ES-I3 (cell line): ENCODE results near the gene CDH13.

Experiments used
- H3K36me3 ChIP-seq: 2 replicates; pipeline ENCODE4 v1.6.1; 2013; ENCODE audit warnings: mild to moderate bottlenecking, low read length, control low read depth, moderate library complexity; ENCODE audit not compliant: insufficient read depth
- H3K4me1 ChIP-seq: 2 replicates; pipeline ENCODE4 v1.6.1; 2013; ENCODE audit warnings: mild to moderate bottlenecking, control low read depth, low read length; ENCODE audit not compliant: insufficient read depth
- H3K9ac ChIP-seq: 2 replicates; pipeline ENCODE4 v1.6.1; 2013; ENCODE audit warnings: low read depth, mild to moderate bottlenecking, low read length, moderate library complexity
- H3K9me3 ChIP-seq: 2 replicates; pipeline ENCODE4 v1.6.1; 2013; ENCODE audit warnings: mild to moderate bottlenecking, low read length, moderate library complexity; ENCODE audit not compliant: control insufficient read depth, insufficient read depth

The CDH13 gene

GRCh38 chr16:83402967-83403366 lies 776.2 kb downstream of the CDH13 start:
- H3K4me1 ChIP-seq: no peaks in the 10 kb centered on the region
- H3K9me3 ChIP-seq: no peaks in the 10 kb centered on the region
- no peaks in the 10 kb centered on the region for H3K36me3 ChIP-seq
- H3K9ac ChIP-seq: no peak overlapping the region

- Histone ChIP-seq H3K9ac (no peak overlapping the region), H3K4me1 (no peaks in the 10 kb centered on the region), H3K9me3 (no peaks in the 10 kb centered on the region), H3K36me3 (no peaks in the 10 kb centered on the region)
Observed at GRCh38 chr16:83403761-83404160, 777.0 kb downstream of the CDH13 start.

- no peaks in the 10 kb centered on the region for H3K9me3 ChIP-seq
- no peak overlapping the region for H3K9ac ChIP-seq
- no peaks in the 10 kb centered on the region for H3K36me3 ChIP-seq
- no peaks in the 10 kb centered on the region for H3K4me1 ChIP-seq
Observed at GRCh38 chr16:83404261-83404660, 777.5 kb downstream of the CDH13 start.

- no peaks in the 10 kb centered on the region for H3K4me1 ChIP-seq
- no peaks in the 10 kb centered on the region for H3K9me3 ChIP-seq
- H3K9ac ChIP-seq: no peak overlapping the region
- no peaks in the 10 kb centered on the region for H3K36me3 ChIP-seq
Observed at GRCh38 chr16:83407928-83408327, 781.2 kb downstream of the CDH13 start.

GRCh38 chr16:83409347-83409746 lies 782.6 kb downstream of the CDH13 start:
- H3K4me1 ChIP-seq: no peaks in the 10 kb centered on the region
- H3K9ac ChIP-seq: no peak overlapping the region
- H3K9me3 ChIP-seq: no peaks in the 10 kb centered on the region
- no peaks in the 10 kb centered on the region for H3K36me3 ChIP-seq

- H3K9ac ChIP-seq: no peak overlapping the region
- no peaks in the 10 kb centered on the region for H3K9me3 ChIP-seq
- H3K4me1 ChIP-seq: no peaks in the 10 kb centered on the region
- no peaks in the 10 kb centered on the region for H3K36me3 ChIP-seq
Observed at GRCh38 chr16:83418565-83418964, 791.8 kb downstream of the CDH13 start.

- H3K9ac ChIP-seq: no peak overlapping the region
- no peaks in the 10 kb centered on the region for H3K9me3 ChIP-seq
- no peaks in the 10 kb centered on the region for H3K36me3 ChIP-seq
- no peaks in the 10 kb centered on the region for H3K4me1 ChIP-seq
Observed at GRCh38 chr16:83420206-83420760, 793.5 kb downstream of the CDH13 start.

- no peaks in the 10 kb centered on the region for H3K4me1 ChIP-seq
- no peak overlapping the region; the same call in 1 of the 2 replicates for H3K9ac ChIP-seq
- H3K9me3 ChIP-seq: no peaks in the 10 kb centered on the region
- no peaks in the 10 kb centered on the region for H3K36me3 ChIP-seq
Observed at GRCh38 chr16:83433201-83433600, 806.4 kb downstream of the CDH13 start.

GRCh38 chr16:83437036-83437435 lies 810.3 kb downstream of the CDH13 start:
- Histone ChIP-seq H3K4me1 (no peaks in the 10 kb centered on the region), H3K36me3 (no peaks in the 10 kb centered on the region), H3K9me3 (no peaks in the 10 kb centered on the region), H3K9ac (no peak overlapping the region)

- H3K36me3 ChIP-seq: no peaks in the 10 kb centered on the region
- H3K9me3 ChIP-seq: no peaks in the 10 kb centered on the region
- H3K9ac ChIP-seq: no peak overlapping the region
- no peaks in the 10 kb centered on the region for H3K4me1 ChIP-seq
Observed at GRCh38 chr16:83438326-83438725, 811.6 kb downstream of the CDH13 start.

GRCh38 chr16:83439412-83439811 lies 812.6 kb downstream of the CDH13 start:
- H3K9me3 ChIP-seq: no peaks in the 10 kb centered on the region
- no peaks in the 10 kb centered on the region for H3K4me1 ChIP-seq
- no peaks in the 10 kb centered on the region for H3K36me3 ChIP-seq
- H3K9ac ChIP-seq: no peak overlapping the region

- H3K4me1 ChIP-seq: no peaks in the 10 kb centered on the region
- no peak overlapping the region for H3K9ac ChIP-seq
- H3K36me3 ChIP-seq: no peaks in the 10 kb centered on the region
- no peaks in the 10 kb centered on the region for H3K9me3 ChIP-seq
Observed at GRCh38 chr16:83441517-83441916, 814.7 kb downstream of the CDH13 start.

GRCh38 chr16:83443972-83444371 lies 817.2 kb downstream of the CDH13 start:
- H3K9ac ChIP-seq: no peak overlapping the region
- no peaks in the 10 kb centered on the region for H3K9me3 ChIP-seq
- no peaks in the 10 kb centered on the region for H3K36me3 ChIP-seq
- no peaks in the 10 kb centered on the region for H3K4me1 ChIP-seq

- Histone ChIP-seq H3K9me3 (no peaks in the 10 kb centered on the region), H3K9ac (no peak overlapping the region), H3K4me1 (no peaks in the 10 kb centered on the region), H3K36me3 (no peaks in the 10 kb centered on the region)
Observed at GRCh38 chr16:83447560-83447959, 820.8 kb downstream of the CDH13 start.

- no peak overlapping the region for H3K9ac ChIP-seq
- no peaks in the 10 kb centered on the region for H3K9me3 ChIP-seq
- no peaks in the 10 kb centered on the region for H3K4me1 ChIP-seq
- H3K36me3 ChIP-seq: no peaks in the 10 kb centered on the region
Observed at GRCh38 chr16:83449861-83450260, 823.1 kb downstream of the CDH13 start.

GRCh38 chr16:83453977-83454376 lies 827.2 kb downstream of the CDH13 start:
- H3K4me1 ChIP-seq: no peaks in the 10 kb centered on the region
- no peak overlapping the region for H3K9ac ChIP-seq
- no peaks in the 10 kb centered on the region for H3K9me3 ChIP-seq
- no peaks in the 10 kb centered on the region for H3K36me3 ChIP-seq
